22Rv1 (cell line): Measurements from ENCODE around the gene SLC27A3.

Source experiments
- CTCF ChIP-seq: fragments of 450-650 bp; IDR thresholded peaks from 2 replicates; pipeline ENCODE4 v1.5.1; 2017; ENCODE audit warnings: mild to moderate bottlenecking
- ZFX ChIP-seq: fragments of 450-650 bp; IDR thresholded peaks from 2 replicates; pipeline ENCODE4 v1.6.1; 2017; ENCODE audit warnings: antibody characterized with exemption, borderline replicate concordance

DNA sequence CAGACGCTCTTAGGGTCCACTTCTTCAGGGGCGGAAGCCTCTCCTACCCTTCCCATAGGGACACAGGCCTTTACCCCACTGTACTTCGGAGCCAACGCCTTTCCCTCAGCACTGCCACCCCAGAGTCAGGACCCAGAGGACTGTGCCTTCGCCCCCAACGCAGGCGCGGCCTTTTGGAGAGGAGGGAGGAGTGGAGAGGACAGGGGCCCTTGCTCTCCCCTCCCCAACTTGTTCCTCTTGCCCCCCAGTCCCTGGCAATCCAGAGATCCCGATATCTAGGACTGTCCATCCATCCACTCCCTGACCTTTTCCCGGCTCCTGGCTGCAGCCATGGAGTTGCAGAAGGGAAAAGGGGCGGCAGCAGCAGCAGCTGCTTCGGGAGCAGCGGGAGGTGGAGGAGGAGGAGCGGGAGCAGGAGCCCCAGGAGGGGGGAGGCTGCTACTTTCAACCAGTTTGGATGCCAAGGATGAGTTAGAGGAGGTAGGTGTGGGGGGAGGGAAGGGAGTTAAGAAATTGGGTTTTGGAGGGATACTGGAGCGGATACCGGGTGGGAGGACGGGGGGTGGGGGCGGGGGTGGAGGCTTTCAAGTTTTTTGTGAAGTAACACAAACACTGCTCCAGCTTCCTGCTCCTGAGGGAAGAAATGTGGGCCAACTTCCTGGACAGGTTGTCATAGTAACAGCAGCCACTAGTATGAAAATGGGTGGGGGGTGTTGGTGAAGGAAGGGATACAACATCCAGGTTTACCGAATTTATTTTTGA, 46.7 kb upstream of the SLC27A3 start:
- TF ChIP-seq CTCF (no peak), ZFX (no peak)
